HCT116 (cell line): Measurements from ENCODE around the gene PXYLP1.

Experiments
- CTCF ChIP-seq, 3 experiments: fragments of 200-600 bp in 1 of 3; sonication (generic) in 1 of 3; IDR thresholded peaks in 2 of 3; conservative IDR thresholded peaks in 1 of 3; 2 replicates each; pipeline ENCODE4 v1.5.1; 2012 to 2017; ENCODE audit warnings: low read depth in 2 of 3, low read length in 2 of 3, antibody characterized with exemption in 1 of 3, borderline replicate concordance in 1 of 3, control low read depth in 1 of 3, mild to moderate bottlenecking in 1 of 3, mixed read lengths in 1 of 3, mixed run types in 1 of 3, moderate library complexity in 1 of 3; ENCODE audit not compliant: insufficient read depth in 1 of 3
- EGR1 ChIP-seq: IDR thresholded peaks from 2 replicates; pipeline ENCODE4 v1.6.1; 2012; ENCODE audit warnings: low read depth
- EZH2 ChIP-seq: fragments of 200-600 bp; sonication (generic); IDR thresholded peaks from 2 replicates; pipeline ENCODE4 v1.6.1; 2017; ENCODE audit warnings: antibody characterized with exemption, mixed run types
- EZH2phosphoT487 ChIP-seq: fragments of 200-600 bp; IDR thresholded peaks from 2 replicates; pipeline ENCODE4 v1.6.1; 2018; ENCODE audit warnings: antibody characterized with exemption, borderline replicate concordance
- MAX ChIP-seq: IDR thresholded peaks from 2 replicates; pipeline ENCODE4 v1.6.1; 2012
- POLR2A ChIP-seq: IDR thresholded peaks from 2 replicates; pipeline ENCODE4 v1.7.0; 2011; ENCODE audit warnings: borderline replicate concordance; ENCODE audit not compliant: insufficient read depth, insufficient read length; ENCODE audit errors: extremely low read depth
- POLR2AphosphoS5 ChIP-seq: IDR thresholded peaks from 2 replicates; pipeline ENCODE4 v1.6.1; 2011; ENCODE audit warnings: mild to moderate bottlenecking, low read depth, low read length, moderate library complexity
- RAD21 ChIP-seq: IDR thresholded peaks from 2 replicates; pipeline ENCODE4 v1.6.1; 2012; ENCODE audit warnings: low read depth, mild to moderate bottlenecking
- SP1 ChIP-seq: IDR thresholded peaks from 2 replicates; pipeline ENCODE4 v1.6.1; 2012; ENCODE audit warnings: low read depth
- ZBTB33 ChIP-seq: IDR thresholded peaks from 2 replicates; pipeline ENCODE4 v1.6.1; 2011; ENCODE audit warnings: mild to moderate bottlenecking, low read length, moderate library complexity; ENCODE audit not compliant: insufficient replicate concordance; ENCODE audit errors: extremely low read depth
- ZFX ChIP-seq: fragments of 450-650 bp; IDR thresholded peaks from 2 replicates; pipeline ENCODE4 v1.6.1; 2017
- ZNF274 ChIP-seq: fragments of 200-500 bp; sonication (Bioruptor generic); IDR thresholded peaks from 2 replicates; pipeline ENCODE4 v1.6.1; 2014; ENCODE audit warnings: mild to moderate bottlenecking, low read depth, low read length, inconsistent platforms

- no peak for TF ChIP-seq ZNF274
- no peak for TF ChIP-seq CTCF (IDR thresholded peaks at IDR 0.05 in 2 of 3, conservative IDR thresholded peaks at IDR 0.05 in 1 of 3; ENCODE audit: borderline replicate concordance in 1 of 3, insufficient read depth in 1 of 3, low read depth in 2 of 3, low read length in 2 of 3)
- TF ChIP-seq SP1: no peak
- TF ChIP-seq POLR2A: no peak
- no peak for TF ChIP-seq EGR1
- TF ChIP-seq RAD21: no peak
- no peak for TF ChIP-seq ZBTB33
- no peak for TF ChIP-seq POLR2AphosphoS5
- no peak for TF ChIP-seq EZH2phosphoT487
- no peak for TF ChIP-seq ZFX
- TF ChIP-seq EZH2: no peak
- no peak for TF ChIP-seq MAX
Measured at GRCh38 chr3:141275032-141275422, 43.4 kb downstream of the PXYLP1 start.
